Ascending aorta (tissue), 2 donors: ENCODE data around the gene SLC22A23. TPM values are rescaled to one million over a fixed set of nuclear protein-coding genes. Genes with fewer than 3 reads are reported as not detected.

Experiments
- DNase-seq, 2 donors: peaks; one replicate each; pipeline ENCODE4 v3.0.0-alpha.2; 2019; ENCODE audit warnings: low spot score in 2 of 2
- H3K27ac ChIP-seq, 2 donors: fragments of 200-600 bp; sonication (generic); one replicate each; pipeline ENCODE4 v1.5.1; 2016 to 2017; ENCODE audit warnings: mild to moderate bottlenecking in 1 of 2
- H3K27me3 ChIP-seq: fragments of 200-600 bp; sonication (generic); one replicate; pipeline ENCODE4 v1.5.1; 2017
- H3K36me3 ChIP-seq, 2 donors: fragments of 200-600 bp; sonication (generic); one replicate each; pipeline ENCODE4 v1.5.1; 2016
- H3K4me1 ChIP-seq, 2 donors: fragments of 200-600 bp; sonication (generic); one replicate each; pipeline ENCODE4 v1.5.1; 2016 to 2017; ENCODE audit warnings: mild to moderate bottlenecking in 1 of 2
- H3K4me3 ChIP-seq, 2 donors: fragments of 200-600 bp; sonication (generic); one replicate each; pipeline ENCODE4 v1.5.1; 2016 to 2017; ENCODE audit warnings: mild to moderate bottlenecking in 1 of 2
- H3K9me3 ChIP-seq, 2 donors: fragments of 200-600 bp; sonication (generic); one replicate each; pipeline ENCODE4 v1.5.1; 2016
- CTCF ChIP-seq, 3 experiments: fragments of 200-600 bp in 2 of 3; fragments of 450-650 bp in 1 of 3; sonication (generic) in 2 of 3; IDR thresholded peaks; one replicate each; pipeline ENCODE4 v1.5.1; 2016 to 2019; ENCODE audit warnings: antibody characterized with exemption in 3 of 3, mild to moderate bottlenecking in 1 of 3, moderate library complexity in 1 of 3
- intact Hi-C: fragments of 100-400 bp; cut with DNase I; formaldehyde crosslinking; loops from one replicate; pipeline ENCODE4 v1.15.1; 2023
- total RNA-seq: library from RNA; depleted of rRNA; stranded (reverse); fragments of >200 nt; gene quantifications from one replicate; pipeline ENCODE4 v1.1.0, GENCODE V29; 2016

The SLC22A23 gene
- total RNA-seq, 1 donor from 2014 or later = 42.0 TPM

GRCh38 chr6:3287308-3287707 lies 169.5 kb downstream of the SLC22A23 start:
- H3K9me3 ChIP-seq = no peaks in the 10 kb centered on the region
- no peak for DNase-seq
- H3K4me3 ChIP-seq = no peak overlapping the region
- no peaks in the 10 kb centered on the region for H3K36me3 ChIP-seq
- TF ChIP-seq CTCF (IDR thresholded peaks at IDR 0.05) = no peak
- no peaks in the 10 kb centered on the region for H3K27me3 ChIP-seq
- no peak overlapping the region for H3K27ac ChIP-seq
- H3K4me1 ChIP-seq = peaks cover 5 to 6% of the 10 kb centered on the region in 2 donors
- intact Hi-C loops = no loop called here

- Histone ChIP-seq H3K4me3 (no peak overlapping the region), H3K9me3 (no peaks in the 10 kb centered on the region), H3K36me3 (no peaks in the 10 kb centered on the region), H3K27ac (no peak overlapping the region), H3K27me3 (no peaks in the 10 kb centered on the region), H3K4me1 (peaks cover 10 to 11% of the 10 kb centered on the region in 2 donors)
- intact Hi-C loops = no loop called here
- no peak for TF ChIP-seq CTCF (IDR thresholded peaks at IDR 0.05)
- peak in 1 of 2 donors; percentile 50 for DNase-seq
Observed at GRCh38 chr6:3286641-3287171, 170.1 kb downstream of the SLC22A23 start.

GRCh38 chr6:3285732-3286131 lies 171.1 kb downstream of the SLC22A23 start:
- intact Hi-C loops = no loop called here
- TF ChIP-seq CTCF (IDR thresholded peaks at IDR 0.05) = no peak
- DNase-seq = peak in 1 of 2 donors; percentile 39

GRCh38 chr6:3285049-3285639 lies 171.7 kb downstream of the SLC22A23 start:
- no peaks in the 10 kb centered on the region for H3K36me3 ChIP-seq
- intact Hi-C loops = no loop called here
- H3K27me3 ChIP-seq = no peaks in the 10 kb centered on the region
- DNase-seq = peak in 1 of 2 donors; percentile 50
- H3K27ac ChIP-seq = no peak overlapping the region
- H3K9me3 ChIP-seq = no peaks in the 10 kb centered on the region
- peaks cover 10 to 15% of the 10 kb centered on the region in 2 donors for H3K4me1 ChIP-seq
- H3K4me3 ChIP-seq = no peak overlapping the region
- TF ChIP-seq CTCF (IDR thresholded peaks at IDR 0.05) = no peak

More at GRCh38 chr6:3285732-3286131, 171.1 kb downstream of the SLC22A23 start:
- Histone ChIP-seq H3K9me3 (no peaks in the 10 kb centered on the region), H3K36me3 (no peaks in the 10 kb centered on the region), H3K27me3 (no peaks in the 10 kb centered on the region), H3K27ac (no peak overlapping the region), H3K4me3 (no peak overlapping the region), H3K4me1 (peaks cover 10 to 15% of the 10 kb centered on the region in 2 donors)

GRCh38 chr6:3284436-3284876 lies 172.4 kb downstream of the SLC22A23 start:
- H3K4me1 ChIP-seq = peaks cover 10 to 15% of the 10 kb centered on the region in 2 donors

More at GRCh38 chr6:3284436-3284876, 172.4 kb downstream of the SLC22A23 start:
- Histone ChIP-seq H3K9me3 (no peaks in the 10 kb centered on the region), H3K27ac (no peak overlapping the region), H3K36me3 (no peaks in the 10 kb centered on the region), H3K27me3 (no peaks in the 10 kb centered on the region), H3K4me3 (no peak overlapping the region)
- DNase-seq = peak in 1 of 2 donors; percentile 61
- intact Hi-C loops = loop anchor here (5.0 kb wide), 2 partner anchors 128 to 173 kb away; partner anchors contain the start of gene SLC22A23
- TF ChIP-seq CTCF (IDR thresholded peaks at IDR 0.05) = no peak
